ENCODE data around the gene CUL4A. TPM values are rescaled to one million over a fixed set of nuclear protein-coding genes. Genes with fewer than 3 reads are reported as not detected.

Gene CUL4A
- total RNA-seq, 5 donors from 2014 or later (not counting 1 experiment from before 2014, with no cell fraction given) = 80.3 to 94.5 (median 82.7) TPM

DNA sequence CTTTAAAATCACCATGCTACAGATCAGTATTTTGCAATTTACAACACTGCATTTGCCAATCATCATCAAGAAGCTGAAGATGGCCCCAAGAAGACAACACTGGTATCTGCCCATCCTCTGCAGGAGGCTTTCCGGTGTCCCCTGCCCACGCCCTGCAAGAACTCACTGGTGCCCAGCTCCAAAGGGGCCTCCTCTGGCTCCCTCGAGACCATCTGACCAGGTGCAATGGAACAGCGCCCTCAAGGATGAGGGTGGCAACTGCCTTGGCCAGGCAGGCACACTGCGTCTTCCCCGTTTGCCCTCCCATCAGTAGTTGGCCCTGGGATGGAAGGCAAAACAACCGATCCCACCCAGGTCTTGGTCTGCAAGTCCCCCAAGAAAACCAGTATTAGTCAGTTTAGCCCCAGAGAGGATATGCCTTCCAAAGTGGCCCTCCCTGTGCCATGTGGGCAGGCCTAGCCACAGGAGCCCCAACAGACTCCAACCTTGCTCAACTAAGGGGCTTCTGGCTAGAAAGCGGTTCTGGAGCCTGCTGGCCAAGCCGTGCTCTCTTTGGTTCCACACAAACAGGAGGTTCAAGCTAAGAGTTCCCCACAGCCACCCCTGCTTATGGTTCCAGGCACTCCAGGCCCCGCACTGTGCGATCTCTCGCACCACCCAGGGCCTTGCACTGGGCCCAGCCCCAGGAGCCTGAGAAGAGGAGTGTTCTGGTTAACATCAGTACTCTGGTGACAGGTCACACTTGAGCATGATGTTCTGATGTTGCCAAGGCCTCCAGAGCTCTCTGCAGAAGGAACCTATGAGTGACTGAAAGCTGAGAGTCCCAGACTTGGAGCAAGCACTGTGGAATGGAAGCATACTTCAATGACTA lies 5.7 kb upstream of the CUL4A start:
- H3K4me3 Mint-ChIP-seq = no peak overlapping the region

DNA sequence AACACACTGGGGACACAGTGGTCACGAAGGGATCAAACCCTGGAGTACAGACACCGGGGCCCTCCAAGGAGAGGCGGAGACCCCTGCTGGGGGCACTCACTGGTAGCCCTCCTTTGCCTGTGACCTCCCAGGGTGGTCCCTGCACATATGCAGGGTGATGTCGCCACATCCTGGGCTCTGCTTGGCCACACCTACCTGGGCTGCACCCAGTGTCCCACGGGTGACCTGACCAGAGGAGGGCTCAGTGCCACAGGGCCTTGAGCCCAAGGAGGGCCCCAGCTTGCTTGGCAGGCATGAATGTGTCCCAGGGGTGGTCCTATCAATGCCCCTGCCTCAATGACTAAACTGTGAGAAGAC lies 5.1 kb upstream of the CUL4A start:
- H3K4me1 Mint-ChIP-seq = peaks cover 59 to 63% (median 62%) of the 10 kb centered on the region in 3 donors
- peaks cover 26% of the 10 kb centered on the region for H3K36me3 Mint-ChIP-seq
- no peak for ATAC-seq (replicated peaks in 1 of 4)
- no peak for DNase-seq
- Histone ChIP-seq H3K9me3 (no peaks in the 10 kb centered on the region), H3K4me1 (ENCODE audit: control insufficient read depth in 1 of 2, extremely low read depth in 1 of 2, insufficient read depth in 2 of 2, low read length in 2 of 2) (peaks cover 21 to 34% of the 10 kb centered on the region in 2 experiments), H3K27ac (ENCODE audit: low read length) (no peak overlapping the region), H3K27me3 (replicated peaks in 1 of 2; ENCODE audit: control insufficient read depth in 2 of 2, extremely low read depth in 1 of 2, insufficient read depth in 2 of 2, low read length in 1 of 2) (no peaks in the 10 kb centered on the region), H3K36me3 (ENCODE audit: control insufficient read depth in 2 of 2, extremely low read depth in 1 of 2, insufficient read depth in 1 of 2, low read length in 1 of 2) (peaks cover 5 to 44% of the 10 kb centered on the region in 2 donors), H3K4me3 (ENCODE audit: control insufficient read depth in 1 of 2, extremely low read depth in 1 of 2, low read length in 1 of 2) (no peak overlapping the region)
- no peaks in the 10 kb centered on the region for H3K27me3 Mint-ChIP-seq
- 93% methylated on average over 5 of the region's 5 CpGs for WGBS (ENCODE audit: insufficient coverage)
- no peaks in the 10 kb centered on the region for H3K9me3 Mint-ChIP-seq
- ChIA-PET CTCF (no interaction called here), POLR2A (no interaction called here)
- H3K4me3 Mint-ChIP-seq = no peak overlapping the region
- H3K27ac Mint-ChIP-seq = no peak overlapping the region

More for the DNA sequence above, 5.7 kb upstream of the CUL4A start:
- 96% methylated on average over 12 of the region's 12 CpGs for WGBS (ENCODE audit: insufficient coverage)
- peaks cover 5 to 50% of the 10 kb centered on the region in 2 donors for H3K36me3 ChIP-seq (ENCODE audit: control insufficient read depth in 2 of 2, extremely low read depth in 1 of 2, insufficient read depth in 1 of 2, low read length in 1 of 2)
- H3K27ac ChIP-seq (ENCODE audit: low read length) = no peak overlapping the region
- Mint-ChIP-seq H3K4me1 (peaks cover 59 to 63% (median 62%) of the 10 kb centered on the region in 3 donors), H3K27ac (no peak overlapping the region), H3K36me3 (peaks cover 29% of the 10 kb centered on the region), H3K27me3 (no peaks in the 10 kb centered on the region), H3K9me3 (no peaks in the 10 kb centered on the region)
- H3K9me3 ChIP-seq = no peaks in the 10 kb centered on the region
- ChIA-PET CTCF (no interaction called here), POLR2A (interaction anchor here in 1 of 2 donors (0.6 kb wide), 1 partner anchor 183 kb away, joined by 3 read pairs; no protein-coding TSS in a partner anchor)
- ATAC-seq (replicated peaks in 1 of 4) = no peak
- H3K27me3 ChIP-seq (replicated peaks in 1 of 2; ENCODE audit: control insufficient read depth in 2 of 2, extremely low read depth in 1 of 2, insufficient read depth in 2 of 2, low read length in 1 of 2) = no peaks in the 10 kb centered on the region
- no peak overlapping the region for H3K4me3 ChIP-seq (ENCODE audit: control insufficient read depth in 1 of 2, extremely low read depth in 1 of 2, low read length in 1 of 2)
- H3K4me1 ChIP-seq (ENCODE audit: control insufficient read depth in 1 of 2, extremely low read depth in 1 of 2, insufficient read depth in 2 of 2, low read length in 2 of 2) = peaks cover 21 to 34% of the 10 kb centered on the region in 2 experiments
- no peak for DNase-seq

- ChIA-PET POLR2A (no interaction called here), CTCF (no interaction called here)
- H3K4me1 ChIP-seq (ENCODE audit: control insufficient read depth in 1 of 2, extremely low read depth in 1 of 2, insufficient read depth in 2 of 2, low read length in 2 of 2) = peaks cover 25 to 37% of the 10 kb centered on the region in 2 experiments
- H3K36me3 ChIP-seq (ENCODE audit: control insufficient read depth in 2 of 2, extremely low read depth in 1 of 2, insufficient read depth in 1 of 2, low read length in 1 of 2) = peaks cover 0 to 33% of the 10 kb centered on the region in 2 donors
- H3K36me3 Mint-ChIP-seq = peaks cover 16% of the 10 kb centered on the region
- no peak overlapping the region for H3K27ac ChIP-seq (ENCODE audit: low read length)
- H3K9me3 Mint-ChIP-seq = no peaks in the 10 kb centered on the region
- peak overlapping the region in 2 of 3 donors; percentile 1 to 86 for H3K4me3 Mint-ChIP-seq
- H3K4me3 ChIP-seq (ENCODE audit: control insufficient read depth in 1 of 2, extremely low read depth in 1 of 2, low read length in 1 of 2) = no peak overlapping the region
- DNase-seq = no peak
- no peaks in the 10 kb centered on the region for H3K27me3 Mint-ChIP-seq
- H3K27me3 ChIP-seq (replicated peaks in 1 of 2; ENCODE audit: control insufficient read depth in 2 of 2, extremely low read depth in 1 of 2, insufficient read depth in 2 of 2, low read length in 1 of 2) = no peaks in the 10 kb centered on the region
- no peak for ATAC-seq (replicated peaks in 1 of 4)
- 58% methylated on average over 2 of the region's 5 CpGs for WGBS (ENCODE audit: insufficient coverage)
- peaks cover 64 to 66% (median 65%) of the 10 kb centered on the region in 3 donors for H3K4me1 Mint-ChIP-seq
- no peaks in the 10 kb centered on the region for H3K9me3 ChIP-seq
- H3K27ac Mint-ChIP-seq = no peak overlapping the region
Measured at GRCh38 chr13:113205428-113205931, 3.9 kb upstream of the CUL4A start.

DNA sequence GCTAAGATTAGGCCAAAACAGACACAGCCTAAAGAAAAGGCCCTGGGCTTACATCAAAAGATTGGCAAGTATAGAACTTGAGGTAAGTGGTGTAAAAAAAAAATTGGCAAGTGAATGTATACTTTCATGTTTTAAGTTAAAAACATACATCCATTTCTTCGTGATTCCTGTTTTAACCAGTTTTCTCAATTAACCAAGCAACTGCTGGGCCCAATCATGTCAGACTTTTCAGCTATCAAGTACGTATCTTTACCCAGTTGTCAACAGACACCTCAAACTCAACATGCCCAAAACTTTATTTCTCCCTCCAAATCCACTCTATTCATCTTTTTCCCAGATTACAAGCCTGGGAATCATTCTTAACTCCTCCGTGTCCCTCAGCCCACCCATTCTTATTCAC lies 2.0 kb upstream of the CUL4A start:
- ChIA-PET CTCF (interaction anchor here in 1 of 2 donors (0.6 kb wide), 1 partner anchor 85 kb away, joined by 3 read pairs; no protein-coding TSS in a partner anchor), POLR2A (interaction anchor here in 1 of 2 donors (0.6 kb wide), 1 partner anchor 17 kb away, joined by 4 read pairs; no protein-coding TSS in a partner anchor)
- H3K27ac ChIP-seq (ENCODE audit: low read length) = peak overlapping the region; percentile 54
- H3K27me3 ChIP-seq (replicated peaks in 1 of 2; ENCODE audit: control insufficient read depth in 2 of 2, extremely low read depth in 1 of 2, insufficient read depth in 2 of 2, low read length in 1 of 2) = no peaks in the 10 kb centered on the region
- Mint-ChIP-seq H3K27ac (peak overlapping the region; percentile 77 to 86), H3K27me3 (no peaks in the 10 kb centered on the region), H3K4me3 (peak overlapping the region; percentile 86 to 92 (median 87)), H3K9me3 (no peaks in the 10 kb centered on the region), H3K4me1 (peaks cover 69 to 75% (median 75%) of the 10 kb centered on the region in 3 donors), H3K36me3 (peaks cover 22% of the 10 kb centered on the region)
- ATAC-seq (replicated peaks in 1 of 4) (no peak), DNase-seq (no peak)
- peaks cover 0 to 44% of the 10 kb centered on the region in 2 donors for H3K36me3 ChIP-seq (ENCODE audit: control insufficient read depth in 2 of 2, extremely low read depth in 1 of 2, insufficient read depth in 1 of 2, low read length in 1 of 2)
- 51% methylated on average over 3 of the region's 3 CpGs for WGBS (ENCODE audit: insufficient coverage)
- H3K4me3 ChIP-seq (ENCODE audit: control insufficient read depth in 1 of 2, extremely low read depth in 1 of 2, low read length in 1 of 2) = peak overlapping the region in 1 of 2 donors; percentile 84
- H3K9me3 ChIP-seq = no peaks in the 10 kb centered on the region
- H3K4me1 ChIP-seq (ENCODE audit: control insufficient read depth in 1 of 2, extremely low read depth in 1 of 2, insufficient read depth in 2 of 2, low read length in 2 of 2) = peaks cover 30 to 51% of the 10 kb centered on the region in 2 experiments

GRCh38 chr13:113207890-113208420 lies 1.5 kb upstream of the CUL4A start:
- ChIA-PET POLR2A (no interaction called here), CTCF (interaction anchor here in 1 of 2 donors (0.6 kb wide), 1 partner anchor 85 kb away, joined by 3 read pairs; no protein-coding TSS in a partner anchor)
- Histone ChIP-seq H3K27me3 (replicated peaks in 1 of 2; ENCODE audit: control insufficient read depth in 2 of 2, extremely low read depth in 1 of 2, insufficient read depth in 2 of 2, low read length in 1 of 2) (no peaks in the 10 kb centered on the region), H3K27ac (ENCODE audit: low read length) (peak overlapping the region; percentile 96), H3K4me3 (ENCODE audit: control insufficient read depth in 1 of 2, extremely low read depth in 1 of 2, low read length in 1 of 2) (peak overlapping the region; percentile 64 to 84), H3K36me3 (ENCODE audit: control insufficient read depth in 2 of 2, extremely low read depth in 1 of 2, insufficient read depth in 1 of 2, low read length in 1 of 2) (peaks cover 0 to 47% of the 10 kb centered on the region in 2 donors), H3K9me3 (no peaks in the 10 kb centered on the region), H3K4me1 (ENCODE audit: control insufficient read depth in 1 of 2, extremely low read depth in 1 of 2, insufficient read depth in 2 of 2, low read length in 2 of 2) (peaks cover 30 to 56% of the 10 kb centered on the region in 2 experiments)
- Mint-ChIP-seq H3K4me1 (peaks cover 66 to 75% (median 75%) of the 10 kb centered on the region in 3 donors), H3K27ac (peak overlapping the region; percentile 77 to 86), H3K9me3 (no peaks in the 10 kb centered on the region), H3K4me3 (peak overlapping the region; percentile 86 to 92 (median 87)), H3K27me3 (no peaks in the 10 kb centered on the region), H3K36me3 (peaks cover 22% of the 10 kb centered on the region)
- DNase-seq (peak in 3 of 35 experiments; percentile 5 to 42 (median 18)), ATAC-seq (replicated peaks in 1 of 4) (peak in 1 of 4 experiments; percentile 4)
- under 1% methylated on average over 44 of the region's 44 CpGs for WGBS (ENCODE audit: insufficient coverage)
